ENCODE data around the gene FOXP2. TPM values are rescaled to one million over a fixed set of nuclear protein-coding genes. Genes with fewer than 3 reads are reported as not detected.

The FOXP2 gene
- total RNA-seq, 4 donors from 2014 or later: 11.8 to 25.8 (median 17.2) TPM

GRCh38 chr7:114416129-114416990 lies 1.7 kb downstream of the FOXP2 start:
- TF ChIP-seq CTCF (IDR thresholded peaks at IDR 0.05) (no peak), EP300 (IDR thresholded peaks at IDR 0.05) (no peak), POLR2A (IDR thresholded peaks at IDR 0.05) (no peak)
- 63 to 74% methylated on average over 10 of the region's 10 CpGs for WGBS, 2 donors
- Histone ChIP-seq H3K9me3 (no peaks in the 10 kb centered on the region), H3K36me3 (no peaks in the 10 kb centered on the region), H3K27ac (no peak overlapping the region), H3K27me3 (no peaks in the 10 kb centered on the region), H3K4me3 (no peak overlapping the region), H3K4me1 (peaks cover 0 to 25% (median 0%) of the 10 kb centered on the region in 4 donors)
- no peak for DNase-seq (ENCODE audit: low spot score in 2 of 2)

- Histone ChIP-seq H3K4me1 (peaks cover 0 to 25% (median 0%) of the 10 kb centered on the region in 4 donors), H3K9me3 (no peaks in the 10 kb centered on the region), H3K4me3 (no peak overlapping the region), H3K27me3 (no peaks in the 10 kb centered on the region), H3K36me3 (no peaks in the 10 kb centered on the region), H3K27ac (no peak overlapping the region)
- TF ChIP-seq POLR2A (IDR thresholded peaks at IDR 0.05) (no peak), EP300 (IDR thresholded peaks at IDR 0.05) (no peak), CTCF (IDR thresholded peaks at IDR 0.05) (no peak)
- DNase-seq (ENCODE audit: low spot score in 2 of 2): no peak
- 88 to 89% methylated on average over 1 of the region's 1 CpG for WGBS, 2 donors
These were observed 2.7 kb downstream of the FOXP2 start for GRCh38 chr7:114417290-114417689.

GRCh38 chr7:114418117-114418516 lies 3.5 kb downstream of the FOXP2 start:
- H3K4me3 ChIP-seq: no peak overlapping the region
- no peak overlapping the region for H3K27ac ChIP-seq
- no peaks in the 10 kb centered on the region for H3K36me3 ChIP-seq
- no peaks in the 10 kb centered on the region for H3K9me3 ChIP-seq
- H3K27me3 ChIP-seq: no peaks in the 10 kb centered on the region
- WGBS, 2 donors: 73 to 74% methylated on average over 4 of the region's 4 CpGs
- H3K4me1 ChIP-seq: peaks cover 0 to 25% (median 0%) of the 10 kb centered on the region in 4 donors
- DNase-seq (ENCODE audit: low spot score in 2 of 2): no peak
- no peak for TF ChIP-seq EP300 (IDR thresholded peaks at IDR 0.05)
- TF ChIP-seq CTCF (IDR thresholded peaks at IDR 0.05): no peak
- no peak for TF ChIP-seq POLR2A (IDR thresholded peaks at IDR 0.05)

GRCh38 chr7:114419441-114420272 lies 5.0 kb downstream of the FOXP2 start:
- no peaks in the 10 kb centered on the region for H3K9me3 ChIP-seq
- no peaks in the 10 kb centered on the region for H3K27me3 ChIP-seq
- TF ChIP-seq POLR2A (IDR thresholded peaks at IDR 0.05) (no peak), CTCF (IDR thresholded peaks at IDR 0.05) (no peak), EP300 (IDR thresholded peaks at IDR 0.05) (no peak)
- no peak overlapping the region for H3K27ac ChIP-seq
- no peak overlapping the region for H3K4me3 ChIP-seq
- H3K36me3 ChIP-seq: no peaks in the 10 kb centered on the region
- 82 to 85% methylated on average over 8 of the region's 8 CpGs for WGBS, 2 donors
- peaks cover 0 to 16% (median 0%) of the 10 kb centered on the region in 4 donors for H3K4me1 ChIP-seq
- no peak for DNase-seq (ENCODE audit: low spot score in 2 of 2)
